KOPT-K1 (cell line): ENCODE data around the gene SLC8B1.

ENCODE experiments used
- H3K27ac ChIP-seq: fragments of 200-600 bp; sonication (generic); 2 replicates; pipeline ENCODE4 v1.5.1; 2016; ENCODE audit warnings: antibody characterized with exemption, mild to moderate bottlenecking, low read depth, low read length; ENCODE audit not compliant: poor library complexity, severe bottlenecking
- H3K36me3 ChIP-seq: fragments of 200-600 bp; sonication (generic); 2 replicates; pipeline ENCODE4 v1.5.1; 2017; ENCODE audit warnings: antibody characterized with exemption, mild to moderate bottlenecking, low read length, moderate library complexity; ENCODE audit not compliant: insufficient read depth
- H3K9me3 ChIP-seq: fragments of 200-600 bp; sonication (generic); 2 replicates; pipeline ENCODE4 v1.5.1; 2017; ENCODE audit warnings: antibody characterized with exemption, low read length, mild to moderate bottlenecking; ENCODE audit not compliant: insufficient read depth, poor library complexity, severe bottlenecking

Gene SLC8B1

GRCh38 chr12:113278633-113279032, 56.3 kb downstream of the SLC8B1 start:
- no peak overlapping the region for H3K27ac ChIP-seq
- H3K9me3 ChIP-seq, result no peaks in the 10 kb centered on the region
- peaks cover 3% of the 10 kb centered on the region; the same call in 1 of the 2 replicates for H3K36me3 ChIP-seq

GRCh38 chr12:113278141-113278540, 56.8 kb downstream of the SLC8B1 start:
- H3K36me3 ChIP-seq, result peaks cover 4% of the 10 kb centered on the region; the same call in 1 of the 2 replicates
- H3K9me3 ChIP-seq, result no peaks in the 10 kb centered on the region
- no peak overlapping the region for H3K27ac ChIP-seq

GRCh38 chr12:113277511-113277910, 57.4 kb downstream of the SLC8B1 start:
- peaks cover 4% of the 10 kb centered on the region; the same call in 1 of the 2 replicates for H3K36me3 ChIP-seq
- H3K9me3 ChIP-seq, result no peaks in the 10 kb centered on the region
- no peak overlapping the region for H3K27ac ChIP-seq

- peaks cover 4% of the 10 kb centered on the region; the same call in 1 of the 2 replicates for H3K36me3 ChIP-seq
- no peak overlapping the region for H3K27ac ChIP-seq
- no peaks in the 10 kb centered on the region for H3K9me3 ChIP-seq
These were observed 57.9 kb downstream of the SLC8B1 start for GRCh38 chr12:113276946-113277500.

- Histone ChIP-seq H3K36me3 (peaks cover 4% of the 10 kb centered on the region; the same call in 1 of the 2 replicates), H3K27ac (no peak overlapping the region)
These were observed 58.6 kb downstream of the SLC8B1 start for GRCh38 chr12:113276306-113276705.

GRCh38 chr12:113274848-113275247, 60.1 kb downstream of the SLC8B1 start:
- Histone ChIP-seq H3K27ac (no peak overlapping the region), H3K36me3 (peaks cover 4% of the 10 kb centered on the region; the same call in 1 of the 2 replicates), H3K9me3 (no peaks in the 10 kb centered on the region)

More at GRCh38 chr12:113276306-113276705, 58.6 kb downstream of the SLC8B1 start:
- no peaks in the 10 kb centered on the region for H3K9me3 ChIP-seq

- Histone ChIP-seq H3K9me3 (no peaks in the 10 kb centered on the region), H3K27ac (no peak overlapping the region)
These were observed 61.7 kb downstream of the SLC8B1 start for GRCh38 chr12:113273053-113273725.

GRCh38 chr12:113271853-113272561, 62.9 kb downstream of the SLC8B1 start:
- H3K36me3 ChIP-seq, result peaks cover 4% of the 10 kb centered on the region; the same call in 1 of the 2 replicates
- no peaks in the 10 kb centered on the region for H3K9me3 ChIP-seq
- H3K27ac ChIP-seq, result no peak overlapping the region

More at GRCh38 chr12:113273053-113273725, 61.7 kb downstream of the SLC8B1 start:
- peaks cover 4% of the 10 kb centered on the region; the same call in 1 of the 2 replicates for H3K36me3 ChIP-seq

GRCh38 chr12:113271466-113271852, 63.5 kb downstream of the SLC8B1 start:
- Histone ChIP-seq H3K27ac (no peak overlapping the region), H3K9me3 (no peaks in the 10 kb centered on the region), H3K36me3 (peaks cover 4% of the 10 kb centered on the region; the same call in 1 of the 2 replicates)

- H3K9me3 ChIP-seq, result no peaks in the 10 kb centered on the region
- peaks cover 4% of the 10 kb centered on the region; the same call in 1 of the 2 replicates for H3K36me3 ChIP-seq
These were observed 64.2 kb downstream of the SLC8B1 start for GRCh38 chr12:113270709-113271009.

GRCh38 chr12:113269257-113269943, 65.5 kb downstream of the SLC8B1 start:
- no peaks in the 10 kb centered on the region for H3K9me3 ChIP-seq

More at GRCh38 chr12:113270709-113271009, 64.2 kb downstream of the SLC8B1 start:
- no peak overlapping the region for H3K27ac ChIP-seq

GRCh38 chr12:113268621-113269020, 66.3 kb downstream of the SLC8B1 start:
- Histone ChIP-seq H3K36me3 (peaks cover 2% of the 10 kb centered on the region; the same call in 1 of the 2 replicates), H3K27ac (no peak overlapping the region), H3K9me3 (no peaks in the 10 kb centered on the region)

More at GRCh38 chr12:113269257-113269943, 65.5 kb downstream of the SLC8B1 start:
- Histone ChIP-seq H3K27ac (no peak overlapping the region), H3K36me3 (peaks cover 4% of the 10 kb centered on the region; the same call in 1 of the 2 replicates)

GRCh38 chr12:113268136-113268535, 66.8 kb downstream of the SLC8B1 start:
- H3K27ac ChIP-seq, result no peak overlapping the region
- H3K9me3 ChIP-seq, result no peaks in the 10 kb centered on the region
- no peaks in the 10 kb centered on the region; the same call in 1 of the 2 replicates for H3K36me3 ChIP-seq

GRCh38 chr12:113267621-113268020, 67.3 kb downstream of the SLC8B1 start:
- Histone ChIP-seq H3K36me3 (no peaks in the 10 kb centered on the region; the same call in 1 of the 2 replicates), H3K9me3 (no peaks in the 10 kb centered on the region), H3K27ac (no peak overlapping the region)
